Measurements from ENCODE around the gene CORO1C. TPM values are rescaled to one million over a fixed set of nuclear protein-coding genes. Genes with fewer than 3 reads are reported as not detected.
A peak's percentile ranks its signal among the peaks of the same experiment; 100 is the strongest.

Gene CORO1C
- total RNA-seq, 1 donor from 2014 or later: 128 TPM

DNA sequence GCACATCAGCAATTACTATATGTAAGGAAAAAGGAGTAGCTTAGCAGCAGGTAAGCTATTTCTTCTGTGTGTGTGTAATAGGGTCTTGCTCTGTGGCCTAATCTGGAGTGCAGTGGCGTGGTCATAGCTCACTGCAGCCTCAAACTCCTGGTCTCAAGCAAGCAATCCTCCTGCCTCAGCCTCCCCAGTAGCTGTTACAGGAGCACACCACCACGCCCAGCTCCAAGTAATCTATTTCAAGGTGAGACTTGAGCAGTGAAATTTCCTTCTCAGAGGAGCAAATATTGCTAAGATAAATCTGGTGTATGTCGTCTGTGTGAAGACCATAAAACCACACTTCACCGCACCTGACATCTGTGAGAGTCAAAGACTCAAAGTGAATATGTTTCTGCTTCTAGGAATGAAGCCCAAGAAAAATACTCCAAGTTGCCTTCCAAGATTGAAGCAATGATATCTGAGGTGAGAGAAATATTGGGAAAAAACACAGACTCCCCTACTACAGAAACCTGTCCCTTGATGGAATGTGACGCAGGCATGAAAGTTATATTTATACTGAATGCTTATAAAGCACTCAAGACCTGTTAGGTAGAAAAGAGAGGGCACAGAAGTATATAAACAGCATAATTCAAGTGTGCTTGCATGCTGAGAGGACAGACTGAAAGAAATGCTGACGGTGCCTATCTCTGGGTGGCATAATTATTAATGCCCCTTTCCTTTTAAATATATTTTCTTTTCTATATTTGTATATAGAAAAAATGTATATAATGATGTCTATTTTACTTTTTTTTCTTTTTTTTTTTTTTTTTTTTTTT, 95.1 kb downstream of the CORO1C start:
- TF ChIP-seq, protein P1, sequence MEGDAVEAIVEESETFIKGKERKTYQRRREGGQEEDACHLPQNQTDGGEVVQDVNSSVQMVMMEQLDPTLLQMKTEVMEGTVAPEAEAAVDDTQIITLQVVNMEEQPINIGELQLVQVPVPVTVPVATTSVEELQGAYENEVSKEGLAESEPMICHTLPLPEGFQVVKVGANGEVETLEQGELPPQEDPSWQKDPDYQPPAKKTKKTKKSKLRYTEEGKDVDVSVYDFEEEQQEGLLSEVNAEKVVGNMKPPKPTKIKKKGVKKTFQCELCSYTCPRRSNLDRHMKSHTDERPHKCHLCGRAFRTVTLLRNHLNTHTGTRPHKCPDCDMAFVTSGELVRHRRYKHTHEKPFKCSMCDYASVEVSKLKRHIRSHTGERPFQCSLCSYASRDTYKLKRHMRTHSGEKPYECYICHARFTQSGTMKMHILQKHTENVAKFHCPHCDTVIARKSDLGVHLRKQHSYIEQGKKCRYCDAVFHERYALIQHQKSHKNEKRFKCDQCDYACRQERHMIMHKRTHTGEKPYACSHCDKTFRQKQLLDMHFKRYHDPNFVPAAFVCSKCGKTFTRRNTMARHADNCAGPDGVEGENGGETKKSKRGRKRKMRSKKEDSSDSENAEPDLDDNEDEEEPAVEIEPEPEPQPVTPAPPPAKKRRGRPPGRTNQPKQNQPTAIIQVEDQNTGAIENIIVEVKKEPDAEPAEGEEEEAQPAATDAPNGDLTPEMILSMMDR (IDR thresholded peaks at IDR 0.05): no peak
- TF ChIP-seq EZH2phosphoT487 (IDR thresholded peaks at IDR 0.05) (no peak), EZH2 (IDR thresholded peaks at IDR 0.05) (no peak)
- H3K4me3 Mint-ChIP-seq: no peak overlapping the region
- H3K9me3 ChIP-seq (ENCODE audit: low read depth): no peaks in the 10 kb centered on the region
- H3K27me3 ChIP-seq: no peaks in the 10 kb centered on the region
- H3K27ac Mint-ChIP-seq: peak overlapping the region; percentile 95
- H3K9ac ChIP-seq: no peak overlapping the region
- H3K4me3 ChIP-seq: no peak overlapping the region
- no peaks in the 10 kb centered on the region for H3K9me3 Mint-ChIP-seq
- H4K20me1 ChIP-seq (ENCODE audit: low read depth): no peaks in the 10 kb centered on the region
- H3K36me3 ChIP-seq: no peaks in the 10 kb centered on the region
- peaks cover 4% of the 10 kb centered on the region for H3K36me3 Mint-ChIP-seq
- H3K27me3 Mint-ChIP-seq (ENCODE audit: insufficient read depth, low read depth): peaks cover 19% of the 10 kb centered on the region
- H3K4me1 Mint-ChIP-seq: peaks cover 82% of the 10 kb centered on the region
- H3K4me1 ChIP-seq: peaks cover 55% of the 10 kb centered on the region
- H2AFZ ChIP-seq (replicated peaks): no peak overlapping the region
- H3K27ac ChIP-seq: no peak overlapping the region
- DNase-seq (ENCODE audit: low spot score): no peak
- H3K79me2 ChIP-seq (ENCODE audit: low read depth): no peaks in the 10 kb centered on the region
- H3K4me2 ChIP-seq: no peak overlapping the region
- peaks cover 44% of the 10 kb centered on the region for H3F3A ChIP-seq (ENCODE audit: low read depth)

DNA sequence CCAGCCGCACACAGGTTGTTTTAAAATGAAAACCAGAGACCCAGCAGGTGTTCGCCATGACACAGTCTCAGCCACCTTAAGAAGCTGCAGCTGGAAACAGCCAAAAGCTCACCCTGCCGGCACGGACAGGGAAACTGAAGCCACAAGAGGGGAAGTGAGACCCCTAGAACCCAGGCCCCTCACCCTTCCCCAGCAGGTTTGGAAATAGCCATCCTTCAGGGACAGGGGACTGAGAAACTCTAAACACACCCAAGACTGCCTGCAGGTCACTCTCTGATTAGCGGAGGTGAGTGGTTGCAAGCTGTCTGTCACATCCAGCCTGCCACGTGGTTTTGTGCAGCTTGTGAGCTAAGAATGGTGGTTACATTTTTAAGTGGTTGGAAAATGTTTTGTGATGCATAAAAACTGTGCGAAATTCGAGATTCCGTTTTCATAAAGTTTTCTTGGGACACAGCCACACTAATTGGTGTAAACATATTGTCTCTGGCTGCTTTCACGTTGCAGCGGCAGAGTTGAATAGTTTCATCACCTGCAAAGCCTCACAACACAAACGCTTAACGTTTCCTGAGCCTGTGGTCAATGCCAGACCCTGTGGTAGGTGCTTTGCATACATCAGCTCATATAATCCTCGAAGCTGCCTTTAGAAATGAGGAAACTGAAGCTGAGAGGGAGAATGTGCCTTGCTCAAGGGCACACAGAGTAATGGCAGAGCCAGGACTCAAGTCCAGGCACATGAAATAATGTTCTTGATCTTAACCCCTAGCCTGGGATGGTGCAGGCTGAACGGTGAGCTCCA, 95.9 kb downstream of the CORO1C start:
- Histone ChIP-seq H2AFZ (replicated peaks) (no peak overlapping the region), H3K4me2 (peak overlapping the region; percentile 45), H3K4me3 (no peak overlapping the region), H3K4me1 (peaks cover 55% of the 10 kb centered on the region), H4K20me1 (ENCODE audit: low read depth) (no peaks in the 10 kb centered on the region), H3K9ac (no peak overlapping the region), H3K27ac (no peak overlapping the region), H3K9me3 (ENCODE audit: low read depth) (no peaks in the 10 kb centered on the region), H3K36me3 (no peaks in the 10 kb centered on the region), H3F3A (ENCODE audit: low read depth) (peaks cover 44% of the 10 kb centered on the region), H3K79me2 (ENCODE audit: low read depth) (no peaks in the 10 kb centered on the region), H3K27me3 (no peaks in the 10 kb centered on the region)
- DNase-seq (ENCODE audit: low spot score): peak; percentile 33
- Mint-ChIP-seq H3K36me3 (no peaks in the 10 kb centered on the region), H3K27ac (peak overlapping the region; percentile 95), H3K4me1 (peaks cover 84% of the 10 kb centered on the region), H3K9me3 (no peaks in the 10 kb centered on the region), H3K4me3 (no peak overlapping the region), H3K27me3 (ENCODE audit: insufficient read depth, low read depth) (peaks cover 19% of the 10 kb centered on the region)
- TF ChIP-seq, protein P1 (IDR thresholded peaks at IDR 0.05): no peak
- TF ChIP-seq EZH2 (IDR thresholded peaks at IDR 0.05) (no peak), EZH2phosphoT487 (IDR thresholded peaks at IDR 0.05) (no peak)

DNA sequence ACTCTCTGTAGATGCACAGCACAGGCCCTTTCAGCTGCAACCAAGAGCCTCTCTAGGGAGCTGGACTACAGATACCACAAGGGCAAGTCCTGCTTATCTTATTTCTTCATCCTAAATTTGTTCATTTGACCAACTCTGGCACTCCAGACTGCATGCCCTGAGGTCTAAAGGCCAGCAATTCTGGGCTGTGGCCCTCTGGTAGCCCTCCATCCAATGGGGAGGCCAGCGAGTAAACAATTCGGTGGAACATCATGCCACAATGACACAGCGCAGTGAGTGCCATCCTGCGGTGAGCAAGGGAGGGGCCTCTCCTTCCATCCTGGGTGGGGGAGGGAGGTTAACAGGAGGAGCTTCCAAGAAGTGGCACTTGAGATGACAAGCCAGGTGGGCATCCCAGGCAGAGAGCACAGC, 97.0 kb downstream of the CORO1C start:
- Histone ChIP-seq H2AFZ (replicated peaks) (peak overlapping the region; percentile 80), H3K4me3 (no peak overlapping the region), H3K9ac (no peak overlapping the region), H3K27ac (no peak overlapping the region), H3K27me3 (no peaks in the 10 kb centered on the region), H3F3A (ENCODE audit: low read depth) (peaks cover 38% of the 10 kb centered on the region), H3K4me2 (no peak overlapping the region), H3K9me3 (ENCODE audit: low read depth) (no peaks in the 10 kb centered on the region), H3K4me1 (peaks cover 47% of the 10 kb centered on the region), H3K79me2 (ENCODE audit: low read depth) (no peaks in the 10 kb centered on the region), H3K36me3 (no peaks in the 10 kb centered on the region), H4K20me1 (ENCODE audit: low read depth) (no peaks in the 10 kb centered on the region)
- no peak for DNase-seq (ENCODE audit: low spot score)
- Mint-ChIP-seq H3K36me3 (no peaks in the 10 kb centered on the region), H3K27ac (no peak overlapping the region), H3K4me1 (peaks cover 83% of the 10 kb centered on the region), H3K9me3 (no peaks in the 10 kb centered on the region), H3K27me3 (ENCODE audit: insufficient read depth, low read depth) (peaks cover 19% of the 10 kb centered on the region), H3K4me3 (no peak overlapping the region)
- TF ChIP-seq, protein P1 (IDR thresholded peaks at IDR 0.05): no peak
- no peak for TF ChIP-seq EZH2 (IDR thresholded peaks at IDR 0.05)
- TF ChIP-seq EZH2phosphoT487 (IDR thresholded peaks at IDR 0.05): no peak
